Activated CD4-positive, alpha-beta T cell treated with anti-CD3 and anti-CD28 coated beads, Interleukin-2, amount 50 U/mL, for 1 hour (primary cell): ENCODE data around the gene GRIN2A.

Experiments used
- DNase-seq: peaks from one replicate; pipeline ENCODE4 v3.0.0-alpha.2; 2020

GRIN2A gene

GRCh38 chr16:9957002-9957401 is 225.2 kb downstream of the GRIN2A start:
- no peak for DNase-seq

GRCh38 chr16:9955677-9956076 is 226.6 kb downstream of the GRIN2A start:
- DNase-seq, result no peak

GRCh38 chr16:9953908-9954570 is 228.2 kb downstream of the GRIN2A start:
- DNase-seq, result no peak

DNA sequence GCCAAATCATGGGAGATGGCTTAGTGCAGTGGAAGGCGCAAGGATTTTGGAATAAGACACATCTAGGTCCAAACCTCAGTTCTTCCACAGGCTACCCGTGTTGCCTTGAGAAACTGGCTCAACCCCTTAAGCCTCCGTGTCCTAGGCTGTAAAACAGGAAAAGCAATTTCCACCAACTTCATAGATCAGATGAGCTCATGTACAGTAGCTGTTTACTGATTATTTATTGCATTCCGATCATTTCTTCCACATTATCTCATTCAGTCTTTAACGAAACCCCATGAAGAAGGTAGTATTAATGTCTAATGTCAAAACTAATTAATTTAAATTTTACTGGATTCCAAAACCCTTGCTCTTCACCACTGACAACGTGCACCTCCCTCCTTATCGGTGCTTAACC is 231.6 kb downstream of the GRIN2A start:
- no peak for DNase-seq

GRCh38 chr16:9949396-9949795 is 232.8 kb downstream of the GRIN2A start:
- DNase-seq, result no peak

DNA sequence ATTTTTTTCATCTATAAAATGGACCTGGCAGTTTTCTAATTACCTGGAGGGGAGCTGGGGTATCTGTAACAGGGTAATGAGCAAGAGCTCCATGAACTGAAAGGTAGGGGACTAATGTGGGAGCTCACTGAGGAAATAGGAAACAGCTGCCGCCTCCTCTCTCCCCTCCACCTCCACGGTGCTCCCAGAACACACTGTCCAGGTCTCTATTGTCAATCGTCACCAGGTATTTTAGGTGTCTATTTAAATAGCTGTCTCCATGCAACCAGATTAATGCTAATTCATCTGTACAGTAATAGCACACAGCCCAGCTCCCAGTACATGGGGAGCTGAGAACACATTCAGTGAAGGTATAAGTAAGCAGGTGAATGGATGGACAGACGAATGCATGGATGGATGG is 233.3 kb downstream of the GRIN2A start:
- DNase-seq, result no peak

- no peak for DNase-seq
Measured at GRCh38 chr16:9946022-9946720, 236.1 kb downstream of the GRIN2A start.

- no peak for DNase-seq
Measured at GRCh38 chr16:9943121-9943520, 239.1 kb downstream of the GRIN2A start.

DNA sequence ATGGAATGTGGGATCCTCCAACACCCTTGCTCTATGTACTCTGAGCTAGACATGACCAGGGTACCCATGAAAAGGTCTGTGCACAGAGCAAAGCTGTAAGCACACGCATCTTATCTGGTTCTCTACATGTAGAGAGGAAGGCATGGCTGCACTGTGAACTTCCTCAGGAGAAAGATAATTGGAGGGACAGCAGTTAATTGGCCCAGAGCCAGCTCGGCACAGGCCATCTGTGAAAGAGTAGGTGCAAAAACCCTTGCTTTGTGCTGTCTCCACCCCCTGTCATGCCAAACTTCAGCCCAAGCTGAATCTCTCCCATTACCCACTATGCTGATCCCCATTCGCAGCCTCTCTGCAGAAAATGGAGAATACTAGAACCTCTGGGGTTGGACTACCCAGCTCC is 241.0 kb downstream of the GRIN2A start:
- DNase-seq, result no peak

DNA sequence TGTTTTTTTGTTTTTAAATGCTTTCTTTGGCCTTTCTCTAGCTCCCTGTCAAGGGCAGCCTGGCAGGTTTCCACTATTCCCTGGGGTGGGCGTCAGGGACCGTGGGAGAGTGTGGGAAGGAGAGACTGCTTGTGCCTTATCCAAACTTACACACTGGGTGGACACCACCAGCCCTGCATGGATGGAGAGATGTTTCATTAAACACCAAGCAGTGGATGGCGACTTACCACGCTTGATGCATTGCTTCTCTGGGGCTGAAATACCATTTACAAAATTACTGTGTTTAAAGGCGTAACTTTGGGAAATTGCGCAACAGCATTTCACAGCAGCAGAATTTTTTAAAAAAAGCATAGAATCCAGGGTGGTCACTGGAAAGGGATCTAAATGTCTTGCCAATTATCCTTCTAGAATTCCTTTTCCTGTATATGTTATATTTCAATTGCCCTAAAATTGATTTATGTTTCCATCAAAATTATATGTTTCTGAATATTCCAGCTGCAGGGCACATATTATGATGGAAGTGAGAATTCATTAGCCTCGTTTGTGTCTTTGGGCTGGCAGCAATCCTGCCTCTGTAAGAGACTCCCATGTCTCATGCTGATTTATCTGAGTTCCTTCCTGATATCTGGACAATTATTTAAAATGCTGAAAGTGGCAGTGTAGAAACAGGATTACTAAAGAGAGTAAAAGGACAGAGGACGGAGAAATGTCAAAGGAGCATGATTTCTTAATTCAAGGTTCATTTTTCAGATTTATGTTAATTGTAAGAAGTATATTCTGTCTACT is 247.3 kb downstream of the GRIN2A start:
- DNase-seq, result no peak

DNA sequence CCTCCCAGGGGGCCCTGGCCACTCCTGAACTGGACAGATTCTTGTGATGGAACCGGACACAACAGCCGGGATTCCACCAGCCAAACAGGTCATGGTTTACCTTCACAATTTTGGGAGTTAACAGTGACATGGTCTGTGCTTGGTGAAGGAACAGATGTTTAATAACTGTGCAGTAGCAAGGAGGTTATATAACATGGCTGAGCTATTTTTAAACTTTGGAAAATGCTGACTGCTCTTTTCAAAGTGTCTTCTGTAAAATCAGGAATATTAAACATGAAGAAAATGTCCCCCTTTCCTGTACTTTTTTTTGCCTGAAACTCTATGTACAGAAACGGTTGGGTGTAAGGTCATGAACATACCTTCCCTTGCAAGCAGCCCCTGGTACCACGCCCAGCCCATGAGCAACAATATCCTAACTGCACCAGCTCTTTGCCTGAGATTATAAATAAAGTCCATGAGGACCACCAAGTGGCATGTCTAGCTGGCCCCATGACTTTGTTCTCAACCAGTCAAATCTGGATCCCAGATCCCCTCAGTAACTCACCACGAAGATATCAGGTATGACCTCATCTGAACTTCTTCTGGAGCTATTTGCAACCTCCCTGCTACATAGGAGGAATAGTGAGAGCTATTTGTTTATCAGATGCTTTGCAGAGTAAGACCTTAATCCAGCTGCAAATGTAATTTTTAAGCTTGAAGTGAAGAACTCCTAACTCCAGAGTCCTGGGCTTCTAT is 249.1 kb downstream of the GRIN2A start:
- no peak for DNase-seq

GRCh38 chr16:9932000-9932399 is 250.2 kb downstream of the GRIN2A start:
- DNase-seq, result no peak

- no peak for DNase-seq
Measured at GRCh38 chr16:9929836-9930235, 252.4 kb downstream of the GRIN2A start.

GRCh38 chr16:9929313-9929712 is 252.9 kb downstream of the GRIN2A start:
- DNase-seq, result no peak

- DNase-seq, result no peak
Measured at GRCh38 chr16:9922441-9922840, 259.8 kb downstream of the GRIN2A start.

DNA sequence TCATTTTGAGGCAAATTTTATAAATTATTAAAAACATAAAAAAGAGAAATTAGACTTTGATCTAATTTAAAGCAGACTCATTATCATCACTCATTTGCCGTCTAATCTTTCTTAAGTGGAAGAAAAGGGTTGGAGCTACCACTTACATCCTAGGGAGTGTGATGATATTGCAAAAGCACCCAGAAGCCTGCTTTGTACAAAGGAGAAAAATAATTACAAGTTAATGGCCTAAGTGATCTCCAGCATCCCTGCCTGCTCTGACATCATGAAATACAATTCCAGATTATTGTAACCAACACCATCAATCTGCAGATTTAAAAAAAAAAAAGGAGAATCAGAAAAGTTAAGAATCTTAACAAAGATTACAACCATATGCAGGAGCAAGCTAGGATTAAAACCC is 260.2 kb downstream of the GRIN2A start:
- no peak for DNase-seq

- no peak for DNase-seq
Measured at GRCh38 chr16:9919460-9919859, 262.8 kb downstream of the GRIN2A start.

DNA sequence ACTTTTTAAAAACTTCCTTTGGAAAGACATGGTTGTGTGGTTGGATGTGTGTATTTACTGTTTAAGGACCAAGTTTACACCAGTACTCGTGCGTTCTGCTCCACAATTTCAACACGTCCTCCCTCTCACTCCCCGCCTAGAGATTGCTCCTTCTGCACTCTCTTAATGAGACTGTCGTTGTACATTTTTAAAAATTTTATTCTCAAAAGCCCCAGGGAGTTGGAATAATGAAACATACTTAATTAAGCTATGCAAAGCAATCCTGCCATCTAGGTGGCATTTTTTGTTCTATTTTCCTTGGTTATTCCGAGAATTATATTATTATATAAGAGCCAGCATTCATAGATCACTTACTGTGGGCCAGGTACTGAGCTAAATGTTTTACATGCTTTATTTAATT is 264.5 kb downstream of the GRIN2A start:
- no peak for DNase-seq

GRCh38 chr16:9913604-9914326 is 268.5 kb downstream of the GRIN2A start:
- no peak for DNase-seq

DNA sequence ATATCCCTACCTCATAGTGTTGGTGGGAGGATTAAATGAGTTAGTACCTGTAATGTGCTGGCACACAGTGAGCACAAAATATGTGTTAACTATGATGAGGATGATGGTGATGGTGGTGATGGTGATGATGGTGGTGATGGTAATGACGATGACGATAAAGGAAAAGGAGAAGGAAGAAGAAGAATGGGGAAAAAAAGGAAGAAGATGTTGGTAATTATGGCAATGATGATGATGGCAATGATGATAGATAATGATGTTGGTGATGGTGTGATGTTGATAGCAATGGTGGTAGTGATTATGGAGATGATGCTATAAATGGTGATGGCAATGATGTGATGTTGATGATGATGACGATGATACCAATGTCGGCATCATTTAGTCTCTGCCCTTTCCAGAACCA is 270.2 kb downstream of the GRIN2A start:
- DNase-seq, result no peak

GRCh38 chr16:9911231-9911630 is 271.0 kb downstream of the GRIN2A start:
- DNase-seq, result no peak

GRCh38 chr16:9909072-9909825 is 273.0 kb downstream of the GRIN2A start:
- no peak for DNase-seq
